H1 (cell line): ENCODE data around the gene RPRD2. TPM values are rescaled to one million over a fixed set of nuclear protein-coding genes. Genes with fewer than 3 reads are reported as not detected.

Experiments
- CTCF ChIA-PET: fragments of 300-600 bp; sonication (Branson Sonifier 250); formaldehyde crosslinking; loops from one replicate; lab custom pipeline; 2021; ENCODE audit not compliant: partially characterized antibody; lab: Charles Lee
- POLR2A ChIA-PET: fragments of 300-600 bp; sonication (Branson Sonifier 250); formaldehyde crosslinking; loops from one replicate; lab custom pipeline; 2021; ENCODE audit warnings: inconsistent platforms; ENCODE audit not compliant: partially characterized antibody; lab: Charles Lee
- DNase-seq, 2 experiments: peaks; one replicate each; pipeline versions ENCODE4 v3.0.0 to v3.0.0-alpha.2; 2010 to 2022; ENCODE audit warnings: low spot score in 2 of 2, low read depth in 1 of 2, mixed read lengths in 1 of 2
- FAIRE-seq: peaks from 2 replicates; lab custom pipeline; 2011; peaks lifted over from hg19 to GRCh38; lab: Jason Lieb, UNC
- H2AFZ ChIP-seq: 2 replicates; pipeline ENCODE4 v1.8.1; 2012; ENCODE audit warnings: low read length, inconsistent platforms
- H2AK5ac ChIP-seq: 2 replicates; pipeline ENCODE4 v1.6.1; 2013; ENCODE audit warnings: low read depth, low read length
- H2BK120ac ChIP-seq: replicated peaks from 2 replicates; pipeline ENCODE3; 2013; ENCODE audit warnings: low read depth, low read length, inconsistent platforms
- H2BK12ac ChIP-seq: 2 replicates; pipeline ENCODE4 v1.6.1; 2013; ENCODE audit warnings: low read depth, low read length
- H2BK15ac ChIP-seq: 2 replicates; pipeline ENCODE4 v1.6.1; 2013; ENCODE audit warnings: low read length
- H2BK20ac ChIP-seq: 2 replicates; pipeline ENCODE4 v1.6.1; 2013; ENCODE audit warnings: low read length
- H2BK5ac ChIP-seq: 2 replicates; pipeline ENCODE4 v1.6.1; 2013; ENCODE audit warnings: low read depth, low read length
- H3K14ac ChIP-seq: 2 replicates; pipeline ENCODE4 v1.6.1; 2013; ENCODE audit warnings: inconsistent platforms; ENCODE audit not compliant: insufficient read length
- H3K18ac ChIP-seq: 2 replicates; pipeline ENCODE4 v1.6.1; 2013; ENCODE audit warnings: low read length; ENCODE audit errors: extremely low read depth
- H3K23ac ChIP-seq: 2 replicates; pipeline ENCODE4 v1.6.1; 2013; ENCODE audit warnings: inconsistent platforms; ENCODE audit not compliant: insufficient read length
- H3K23me2 ChIP-seq: 2 replicates; pipeline ENCODE4 v1.6.1; 2013; ENCODE audit warnings: low read depth, low read length
- H3K27ac ChIP-seq: 2 replicates; pipeline ENCODE4 v1.6.1; 2011; ENCODE audit warnings: low read depth, low read length, inconsistent platforms
- H3K27me3 ChIP-seq, 4 experiments: replicated peaks in 1 of 4; 1 replicate in 1 of 4; 2 replicates in 3 of 4; pipeline versions ENCODE4 v1.6.1 to v1.8.1; 2011 to 2013; ENCODE audit warnings: low read length in 3 of 4, mild to moderate bottlenecking in 3 of 4, inconsistent platforms in 2 of 4, mixed read lengths in 2 of 4, moderate library complexity in 1 of 4; ENCODE audit not compliant: control insufficient read depth in 3 of 4, insufficient read depth in 3 of 4; ENCODE audit errors: extremely low read depth in 1 of 4
- H3K36me3 ChIP-seq, 4 experiments: 2 replicates each; pipeline versions ENCODE4 v1.6.1 to v1.8.1; 2011 to 2013; ENCODE audit warnings: mild to moderate bottlenecking in 4 of 4, low read length in 3 of 4, moderate library complexity in 2 of 4, control low read depth in 1 of 4, inconsistent platforms in 1 of 4; ENCODE audit not compliant: insufficient read depth in 4 of 4, control insufficient read depth in 2 of 4
- H3K4ac ChIP-seq: replicated peaks from 2 replicates; pipeline ENCODE3; 2013; ENCODE audit warnings: low read length, low read depth, mixed read lengths, inconsistent platforms; ENCODE audit not compliant: insufficient read length
- H3K4me1 ChIP-seq, 4 experiments: replicated peaks in 1 of 4; 1 replicate in 1 of 4; 2 replicates in 3 of 4; pipeline versions ENCODE4 v1.6.1 to v1.8.1; 2011 to 2013; ENCODE audit warnings: low read length in 3 of 4, inconsistent platforms in 2 of 4, mixed read lengths in 1 of 4; ENCODE audit not compliant: insufficient read depth in 4 of 4, control insufficient read depth in 3 of 4
- H3K4me2 ChIP-seq, 2 experiments: 2 replicates each; pipeline versions ENCODE4 v1.6.1 to v1.8.1; 2011 to 2013; ENCODE audit warnings: low read depth in 2 of 2, low read length in 2 of 2, control low read depth in 1 of 2, inconsistent platforms in 1 of 2, mild to moderate bottlenecking in 1 of 2; ENCODE audit not compliant: insufficient read depth in 1 of 2
- H3K4me3 ChIP-seq, 4 experiments: fragments of 200-600, 300-600 bp in 1 of 4; sonication (generic), shearing (Covaris generic), sonication (Bioruptor Twin) in 1 of 4; 2 replicates each; pipeline versions ENCODE4 v1.5.1 to v1.8.1; 2011 to 2016; ENCODE audit warnings: low read length in 4 of 4, low read depth in 3 of 4, control low read depth in 2 of 4, inconsistent platforms in 2 of 4, mild to moderate bottlenecking in 2 of 4, mixed read lengths in 1 of 4, moderate library complexity in 1 of 4; ENCODE audit not compliant: insufficient read depth in 2 of 4; ENCODE audit errors: extremely low read depth in 1 of 4
- H3K56ac ChIP-seq: replicated peaks from 2 replicates; pipeline ENCODE3; 2013; ENCODE audit warnings: low read depth, mild to moderate bottlenecking, mixed read lengths, low read length, inconsistent platforms; ENCODE audit not compliant: insufficient read length
- H3K79me1 ChIP-seq: 2 replicates; pipeline ENCODE4 v1.6.1; 2013; ENCODE audit warnings: low read depth, low read length, control low read depth
- H3K79me2 ChIP-seq, 2 experiments: 2 replicates each; pipeline versions ENCODE4 v1.6.1 to v1.8.1; 2012 to 2013; ENCODE audit warnings: low read length in 2 of 2, mild to moderate bottlenecking in 2 of 2, inconsistent platforms in 1 of 2; ENCODE audit not compliant: insufficient read depth in 2 of 2, control insufficient read depth in 1 of 2
- H3K9ac ChIP-seq, 4 experiments: replicated peaks in 1 of 4; 1 replicate in 1 of 4; 2 replicates in 3 of 4; pipeline versions ENCODE4 v1.6.1 to v1.8.1; 2011 to 2013; ENCODE audit warnings: low read depth in 3 of 4, low read length in 3 of 4, control low read depth in 2 of 4, mild to moderate bottlenecking in 2 of 4, moderate library complexity in 2 of 4, inconsistent platforms in 1 of 4; ENCODE audit errors: extremely low read depth in 1 of 4
- H3K9me3 ChIP-seq, 2 experiments: 2 replicates each; pipeline versions ENCODE4 v1.6.1 to v1.8.1; 2012 to 2013; ENCODE audit warnings: mild to moderate bottlenecking in 2 of 2, moderate library complexity in 2 of 2, control low read depth in 1 of 2, inconsistent platforms in 1 of 2, low read depth in 1 of 2, low read length in 1 of 2, mixed read lengths in 1 of 2; ENCODE audit not compliant: insufficient read depth in 2 of 2
- H4K20me1 ChIP-seq, 2 experiments: replicated peaks in 1 of 2; 2 replicates each; pipeline versions ENCODE3 to v1.8.1; 2011 to 2013; ENCODE audit warnings: inconsistent platforms in 2 of 2, low read length in 2 of 2, mild to moderate bottlenecking in 1 of 2; ENCODE audit not compliant: insufficient read depth in 2 of 2, control insufficient read depth in 1 of 2
- H4K5ac ChIP-seq: 2 replicates; pipeline ENCODE4 v1.6.1; 2013; ENCODE audit warnings: low read length, low read depth, mixed read lengths, inconsistent platforms; ENCODE audit not compliant: insufficient read length
- H4K8ac ChIP-seq: 2 replicates; pipeline ENCODE4 v1.8.0; 2013; ENCODE audit warnings: mild to moderate bottlenecking, moderate library complexity, low read length, inconsistent platforms; ENCODE audit not compliant: insufficient read depth; ENCODE audit errors: extremely low read depth
- H4K91ac ChIP-seq: replicated peaks from 2 replicates; pipeline ENCODE3; 2013; ENCODE audit warnings: low read length, mixed read lengths, inconsistent platforms; ENCODE audit not compliant: insufficient read length
- CHD2 ChIP-seq: IDR thresholded peaks from 2 replicates; pipeline ENCODE4 v1.6.1; 2012; ENCODE audit warnings: low read length, improper control_type of control experiment
- WGBS, 2 experiments: shearing (Covaris generic) in 1 of 2; methylation state at CpG; one replicate each; pipeline versions ENCODE4 v1.1.6 to v1.1.7; 2013 to 2015; ENCODE audit warnings: low lambda C conversion rate in 2 of 2, mixed read lengths in 2 of 2, inconsistent platforms in 1 of 2, low coverage in 1 of 2, missing lambda C conversion rate in 1 of 2; ENCODE audit not compliant: insufficient replicate concordance in 2 of 2, insufficient coverage in 1 of 2, insufficient read length in 1 of 2; ENCODE audit errors: extremely low coverage in 1 of 2, missing lambda C conversion rate in 1 of 2; 5-methylcytosine and 5-hydroxymethylcytosine counted together
- polyA plus RNA-seq, 7 experiments: library from polyadenylated mRNA; depleted of rRNA in 3 of 7; stranded (reverse) in 5 of 7; unstranded in 2 of 7; fragments of >200 nt in 5 of 7; fragments of 200-250 nt in 2 of 7; gene quantifications; 1 replicate in 5 of 7; 2 replicates in 1 of 7; 4 replicates in 1 of 7; pipeline versions ENCODE4 v1.2.1 to v1.2.3, GENCODE V29; 2011 to 2013; ENCODE audit warnings: missing spikeins in 2 of 7, mixed read lengths in 2 of 7
- total RNA-seq: library from RNA; stranded (reverse); fragmentation: NEBNext Ultra II Directional; extraction: Animal tissue kit (Norgen Biotek cat#: 25700); gene quantifications from 2 replicates; pipeline ENCODE4 v1.2.1, GENCODE V29; 2021

The RPRD2 gene
- total and polyA plus RNA-seq, 2 of the 8 experiments (the other 6 are each of a cell fraction or from before 2014, with no cell fraction given) = 14.4 to 32.4 TPM

DNA sequence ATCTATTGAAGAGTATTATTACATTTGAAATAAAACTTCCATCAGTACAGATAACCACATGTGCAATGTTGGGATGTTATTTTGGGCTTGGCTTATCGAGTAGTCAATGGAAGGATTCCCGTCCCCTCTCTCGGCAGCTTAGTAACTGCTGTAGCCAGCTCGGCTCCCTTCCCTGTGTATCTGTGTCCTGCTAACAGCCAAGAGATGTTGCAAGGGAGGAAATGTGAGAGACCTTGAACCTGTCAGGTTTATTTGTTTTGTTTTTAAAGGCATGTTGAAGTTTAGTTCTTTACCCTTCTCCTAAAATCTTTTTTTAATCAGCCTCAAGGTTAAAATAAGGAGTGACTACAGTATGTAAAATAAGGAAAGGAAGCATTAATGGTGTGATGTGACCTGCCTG, 109.7 kb downstream of the RPRD2 start:
- Histone ChIP-seq H4K20me1 (peaks cover 0 to 2% of the 10 kb centered on the region in 2 experiments), H3K79me1 (no peaks in the 10 kb centered on the region), H2AFZ (no peak overlapping the region), H3K27ac (no peak overlapping the region), H3K4me1 (peaks cover 0 to 8% (median 4%) of the 10 kb centered on the region in 4 experiments; a peak in 4 of 7 replicates), H2AK5ac (no peak overlapping the region), H4K5ac (no peak overlapping the region), H3K56ac (no peak overlapping the region), H2BK20ac (no peak overlapping the region), H2BK12ac (no peak overlapping the region), H3K14ac (no peak overlapping the region), H3K27me3 (no peaks in the 10 kb centered on the region), H3K9me3 (no peaks in the 10 kb centered on the region), H2BK5ac (no peak overlapping the region), H4K8ac (no peak overlapping the region), H3K4ac (no peak overlapping the region), H4K91ac (no peak overlapping the region), H3K4me2 (no peak overlapping the region), H2BK15ac (no peak overlapping the region), H3K23me2 (no peaks in the 10 kb centered on the region), H3K18ac (no peak overlapping the region), H3K4me3 (no peak overlapping the region), H3K79me2 (no peaks in the 10 kb centered on the region), H2BK120ac (no peak overlapping the region), H3K9ac (peak overlapping the region in 1 of 4 experiments; percentile 25; a peak in 2 of 7 replicates), H3K36me3 (peaks cover 15 to 29% (median 20%) of the 10 kb centered on the region in 4 experiments), H3K23ac (no peak overlapping the region)
- POLR2A ChIA-PET = interaction anchor here (1.4 kb wide), 1 partner anchor 12 kb away, joined by 3 read pairs; no protein-coding TSS in a partner anchor
- DNase-seq = no peak
- CTCF ChIA-PET = no interaction called here
- WGBS, 2 experiments = 97% methylated on average over 4 of the region's 4 CpGs; no CpG with 5 or more reads in 1 of the 2 experiments
- TF ChIP-seq CHD2 = no peak
- FAIRE-seq = no peak
